Caco-2 (cell line): ENCODE results near the gene WWOX. TPM values are rescaled to one million over a fixed set of nuclear protein-coding genes. Genes with fewer than 3 reads are reported as not detected.

Source experiments
- BruUV-seq: library from RNA; stranded (reverse); fragments of 400-500 nt; replicated peaks from 2 replicates; lab custom pipeline; 2021; lab: Mats Ljungman, UMichigan
- CTCF ChIA-PET: fragments of 300-600 bp; sonication (Branson Sonifier 250); formaldehyde crosslinking; loops from one replicate; lab custom pipeline; 2022; ENCODE audit warnings: antibody characterized with exemption; lab: Charles Lee
- POLR2A ChIA-PET: fragments of 300-600 bp; sonication (Branson Sonifier 250); formaldehyde crosslinking; loops from one replicate; lab custom pipeline; 2022; ENCODE audit warnings: antibody characterized with exemption; lab: Charles Lee
- DNase-seq, 2 experiments: peaks; one replicate each; pipeline versions ENCODE4 v3.0.0 to v3.0.0-alpha.2; 2020 to 2022
- H3K27me3 ChIP-seq: replicated peaks from 2 replicates; pipeline ENCODE4 v1.6.0; 2011; ENCODE audit warnings: low read length; ENCODE audit not compliant: control insufficient read depth, insufficient read depth
- H3K36me3 ChIP-seq: 2 replicates; pipeline ENCODE4 v1.5.1; 2011; ENCODE audit warnings: low read length; ENCODE audit not compliant: control insufficient read depth, insufficient read depth
- H3K4me1 ChIP-seq: fragments of 250-450 bp; sonication (Bioruptor Pico); 2 replicates; pipeline ENCODE4 v1.5.1; 2020; ENCODE audit warnings: mild to moderate bottlenecking
- H3K4me3 ChIP-seq: 2 replicates; pipeline ENCODE4 v1.5.1; 2011; ENCODE audit warnings: low read depth, mild to moderate bottlenecking, control low read depth, low read length
- H3K9me3 ChIP-seq: fragments of 250-450 bp; sonication (Bioruptor Pico); 2 replicates; pipeline ENCODE4 v1.5.1; 2020; ENCODE audit warnings: mild to moderate bottlenecking, moderate library complexity
- H3K27ac Mint-ChIP-seq: one replicate; pipeline ENCODE4 v1.8.0; 2022; ENCODE audit warnings: mixed read lengths; ENCODE audit not compliant: unreplicated experiment
- H3K27me3 Mint-ChIP-seq: one replicate; pipeline ENCODE4 v1.8.0; 2022; ENCODE audit warnings: mixed read lengths; ENCODE audit not compliant: insufficient read depth, unreplicated experiment
- H3K36me3 Mint-ChIP-seq: one replicate; pipeline ENCODE4 v1.8.0; 2022; ENCODE audit warnings: mild to moderate bottlenecking, mixed read lengths; ENCODE audit not compliant: insufficient read depth, unreplicated experiment
- H3K4me1 Mint-ChIP-seq: one replicate; pipeline ENCODE4 v1.8.0; 2022; ENCODE audit warnings: low read depth, mixed read lengths; ENCODE audit not compliant: unreplicated experiment
- H3K4me3 Mint-ChIP-seq: one replicate; pipeline ENCODE4 v1.8.0; 2022; ENCODE audit warnings: mild to moderate bottlenecking, moderate library complexity, mixed read lengths; ENCODE audit not compliant: unreplicated experiment
- H3K9me3 Mint-ChIP-seq: one replicate; pipeline ENCODE4 v1.8.0; 2022; ENCODE audit warnings: mixed read lengths; ENCODE audit not compliant: unreplicated experiment
- intact Hi-C: fragments of 100-400 bp; cut with micrococcal nuclease; formaldehyde crosslinking; loops from one replicate; pipeline ENCODE4 v1.10.0; 2022; ENCODE audit not compliant: unreplicated experiment
- total RNA-seq: library from RNA; stranded (reverse); gene quantifications from 2 replicates; pipeline ENCODE4 v1.2.3, GENCODE V29; 2022
- TF ChIP-seq, protein P1 (sequence below), 2 experiments: fragments of 200-600 bp in 1 of 2; IDR thresholded peaks; 1 replicate in 1 of 2; 2 replicates in 1 of 2; pipeline versions ENCODE4 v1.5.1 to v1.8.0; 2011 to 2022; ENCODE audit warnings: antibody characterized with exemption in 1 of 2, control low read depth in 1 of 2, inconsistent platforms in 1 of 2, low read depth in 1 of 2, low read length in 1 of 2, mild to moderate bottlenecking in 1 of 2, moderate library complexity in 1 of 2; ENCODE audit not compliant: insufficient read depth in 1 of 2, severe bottlenecking in 1 of 2, unreplicated experiment in 1 of 2

The WWOX gene
- total RNA-seq, 1 experiment from 2014 or later, result 45.0 TPM

DNA sequence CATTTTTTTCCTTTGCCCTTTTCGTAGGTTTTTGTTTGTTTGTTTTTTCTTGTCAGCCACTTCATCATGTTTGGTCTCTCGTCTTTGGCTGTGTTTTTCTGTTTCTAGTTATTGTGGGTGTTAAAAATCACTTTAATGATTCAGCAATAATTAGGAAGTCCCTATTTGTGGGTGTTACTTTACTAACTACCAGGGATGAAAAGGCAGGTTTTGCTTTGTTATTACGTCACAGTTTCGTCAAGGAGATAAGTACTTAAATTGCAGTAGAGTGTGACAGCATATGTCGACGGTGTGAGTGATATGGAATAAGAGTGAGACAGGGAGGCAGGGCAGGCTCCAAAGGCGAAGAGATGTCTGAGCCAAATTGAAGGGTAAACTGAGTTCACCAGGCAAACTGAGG lies 479.6 kb downstream of the WWOX start:
- Mint-ChIP-seq H3K36me3 (no peaks in the 10 kb centered on the region), H3K27me3 (no peaks in the 10 kb centered on the region), H3K4me1 (no peaks in the 10 kb centered on the region), H3K9me3 (no peaks in the 10 kb centered on the region), H3K4me3 (no peak overlapping the region), H3K27ac (no peak overlapping the region)
- POLR2A ChIA-PET, result no interaction called here
- Histone ChIP-seq H3K36me3 (no peaks in the 10 kb centered on the region), H3K27me3 (no peaks in the 10 kb centered on the region), H3K4me1 (no peaks in the 10 kb centered on the region), H3K9me3 (no peaks in the 10 kb centered on the region), H3K4me3 (no peak overlapping the region)
- intact Hi-C loops, result no loop called here
- CTCF ChIA-PET, result no interaction called here
- no peak for DNase-seq
- TF ChIP-seq, protein P1, sequence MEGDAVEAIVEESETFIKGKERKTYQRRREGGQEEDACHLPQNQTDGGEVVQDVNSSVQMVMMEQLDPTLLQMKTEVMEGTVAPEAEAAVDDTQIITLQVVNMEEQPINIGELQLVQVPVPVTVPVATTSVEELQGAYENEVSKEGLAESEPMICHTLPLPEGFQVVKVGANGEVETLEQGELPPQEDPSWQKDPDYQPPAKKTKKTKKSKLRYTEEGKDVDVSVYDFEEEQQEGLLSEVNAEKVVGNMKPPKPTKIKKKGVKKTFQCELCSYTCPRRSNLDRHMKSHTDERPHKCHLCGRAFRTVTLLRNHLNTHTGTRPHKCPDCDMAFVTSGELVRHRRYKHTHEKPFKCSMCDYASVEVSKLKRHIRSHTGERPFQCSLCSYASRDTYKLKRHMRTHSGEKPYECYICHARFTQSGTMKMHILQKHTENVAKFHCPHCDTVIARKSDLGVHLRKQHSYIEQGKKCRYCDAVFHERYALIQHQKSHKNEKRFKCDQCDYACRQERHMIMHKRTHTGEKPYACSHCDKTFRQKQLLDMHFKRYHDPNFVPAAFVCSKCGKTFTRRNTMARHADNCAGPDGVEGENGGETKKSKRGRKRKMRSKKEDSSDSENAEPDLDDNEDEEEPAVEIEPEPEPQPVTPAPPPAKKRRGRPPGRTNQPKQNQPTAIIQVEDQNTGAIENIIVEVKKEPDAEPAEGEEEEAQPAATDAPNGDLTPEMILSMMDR (IDR thresholded peaks at IDR 0.05; ENCODE audit: insufficient read depth in 1 of 2, low read depth in 1 of 2, low read length in 1 of 2, severe bottlenecking in 1 of 2, unreplicated experiment in 1 of 2), result no peak
- no TSS peak for BruUV-seq

DNA sequence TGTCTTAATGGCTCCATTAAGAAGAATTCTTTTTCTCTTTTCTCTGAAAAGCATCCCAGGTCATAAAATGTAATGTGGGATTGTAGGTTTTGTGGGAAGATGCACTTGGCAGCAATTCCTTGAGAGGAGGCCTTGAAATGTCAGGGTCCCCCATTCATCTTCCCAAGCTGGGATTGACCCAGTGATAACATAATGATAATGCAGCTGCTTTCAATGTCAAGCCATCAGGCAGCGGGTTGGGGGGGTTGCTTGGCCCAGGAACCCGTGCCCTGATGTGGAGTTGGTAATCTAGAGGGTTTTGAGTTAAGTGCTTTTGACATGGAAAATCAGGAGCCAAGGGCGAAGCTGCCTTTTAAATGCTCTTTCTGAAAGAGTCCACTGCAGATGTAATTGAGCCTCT lies 484.0 kb downstream of the WWOX start:
- intact Hi-C loops, result no loop called here
- Mint-ChIP-seq H3K27ac (no peak overlapping the region), H3K9me3 (no peaks in the 10 kb centered on the region), H3K36me3 (no peaks in the 10 kb centered on the region), H3K27me3 (no peaks in the 10 kb centered on the region), H3K4me1 (no peaks in the 10 kb centered on the region), H3K4me3 (no peak overlapping the region)
- TF ChIP-seq, protein P1 (IDR thresholded peaks at IDR 0.05; ENCODE audit: insufficient read depth in 1 of 2, low read depth in 1 of 2, low read length in 1 of 2, severe bottlenecking in 1 of 2, unreplicated experiment in 1 of 2), result no peak
- H3K27me3 ChIP-seq, result no peaks in the 10 kb centered on the region
- POLR2A ChIA-PET, result no interaction called here
- no TSS peak for BruUV-seq
- CTCF ChIA-PET, result no interaction called here
- no peaks in the 10 kb centered on the region for H3K9me3 ChIP-seq
- no peaks in the 10 kb centered on the region; the same call in 1 of the 2 replicates for H3K36me3 ChIP-seq
- no peaks in the 10 kb centered on the region for H3K4me1 ChIP-seq
- no peak for DNase-seq
- H3K4me3 ChIP-seq, result no peak overlapping the region

DNA sequence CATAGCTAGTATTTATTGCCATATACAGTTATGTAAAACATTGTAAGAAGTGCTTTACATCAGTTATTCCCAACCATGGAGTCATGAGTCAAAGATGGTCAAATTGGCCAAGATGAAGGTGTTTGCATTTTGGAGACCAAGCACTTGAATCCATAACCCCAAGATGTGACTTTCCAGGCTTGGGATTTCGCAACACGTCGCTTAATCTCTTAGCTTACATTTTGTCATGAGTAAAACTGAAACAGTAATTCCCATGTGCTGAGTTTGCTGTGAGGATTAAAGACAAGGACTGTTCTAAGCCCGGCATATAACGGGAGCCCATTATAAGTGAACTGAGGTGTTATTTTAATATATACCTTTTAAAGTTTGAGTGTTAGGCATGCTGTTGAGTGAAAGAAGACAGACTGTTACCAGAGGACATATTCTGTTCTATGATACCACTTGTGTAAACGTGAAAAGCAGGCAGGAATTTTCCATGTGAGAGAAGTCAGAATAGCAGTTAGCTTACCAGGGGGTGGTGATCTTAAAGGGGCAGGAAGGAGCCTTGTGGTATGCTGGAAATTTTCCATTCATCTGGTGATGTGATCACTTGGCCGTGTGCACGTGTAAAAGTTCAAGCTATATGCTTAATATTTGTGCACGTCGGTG lies 484.9 kb downstream of the WWOX start:
- no peak for DNase-seq
- H3K27ac Mint-ChIP-seq, result no peak overlapping the region
- no peaks in the 10 kb centered on the region for H3K36me3 Mint-ChIP-seq
- H3K4me1 ChIP-seq, result no peaks in the 10 kb centered on the region
- no peaks in the 10 kb centered on the region for H3K4me1 Mint-ChIP-seq
- H3K36me3 ChIP-seq, result no peaks in the 10 kb centered on the region; the same call in 1 of the 2 replicates
- TF ChIP-seq, protein P1 (IDR thresholded peaks at IDR 0.05; ENCODE audit: insufficient read depth in 1 of 2, low read depth in 1 of 2, low read length in 1 of 2, severe bottlenecking in 1 of 2, unreplicated experiment in 1 of 2), result no peak
- H3K4me3 Mint-ChIP-seq, result no peak overlapping the region
- H3K9me3 Mint-ChIP-seq, result no peaks in the 10 kb centered on the region
- ChIA-PET CTCF (no interaction called here), POLR2A (no interaction called here)
- no TSS peak for BruUV-seq
- intact Hi-C loops, result no loop called here
- no peaks in the 10 kb centered on the region for H3K27me3 Mint-ChIP-seq
- H3K27me3 ChIP-seq, result no peaks in the 10 kb centered on the region
- H3K9me3 ChIP-seq, result 0 out of 2 replicates have a peak, but pooled peaks cover 2% of the 10 kb centered on the region
- no peak overlapping the region for H3K4me3 ChIP-seq
